GM12878 (cell line): ENCODE measurements around the gene ARFIP1. TPM values are rescaled to one million over a fixed set of nuclear protein-coding genes. Genes with fewer than 3 reads are reported as not detected.

Experiments used
- ATAC-seq: fragments of 200-7000 bp; cut with Tn5 transposase; 3 replicates; pipeline ENCODE4 v1.9.1; 2020; ENCODE audit warnings: mild to moderate bottlenecking, moderate library complexity
- BruUV-seq: library from RNA; stranded (reverse); fragments of 400-500 nt; replicated peaks from 2 replicates; lab custom pipeline; 2021; lab: Mats Ljungman, UMichigan
- CTCF ChIA-PET: fragments of 300-600 bp; sonication (Branson Sonifier 250); formaldehyde crosslinking; extraction: SDS; loops from one replicate; lab custom pipeline; 2021; ENCODE audit warnings: inconsistent platforms; lab: Yijun Ruan, JAX
- POLR2A ChIA-PET: fragments of 350-600 bp; formaldehyde crosslinking; extraction: SDS; loops from one replicate; lab custom pipeline; 2021; ENCODE audit warnings: inconsistent platforms; lab: Charles Lee
- RAD21 ChIA-PET: fragments of 300-600 bp; sonication (Branson Sonifier 250); formaldehyde crosslinking; loops from one replicate; lab custom pipeline; 2023; ENCODE audit warnings: antibody characterized with exemption; ENCODE audit not compliant: unreplicated experiment; lab: Charles Lee
- SMC1A ChIA-PET: fragments of 300-600 bp; sonication (Branson Sonifier 250); formaldehyde crosslinking; loops from one replicate; lab custom pipeline; 2023; ENCODE audit not compliant: unreplicated experiment, uncharacterized antibody; lab: Charles Lee
- DNase-seq: peaks from one replicate; pipeline ENCODE4 v3.0.0-alpha.2; 2011; ENCODE audit warnings: low read depth, low spot score
- FAIRE-seq: peaks from 3 replicates; lab custom pipeline; 2011; peaks lifted over from hg19 to GRCh38; lab: Jason Lieb, UNC
- H2AFZ ChIP-seq: 2 replicates; pipeline ENCODE4 v1.6.0; 2011; ENCODE audit warnings: low read depth, low read length, control low read depth; ENCODE audit not compliant: control insufficient read depth
- H3K27ac ChIP-seq: 2 replicates; pipeline ENCODE4 v1.5.1; 2011; ENCODE audit warnings: control low read depth; ENCODE audit not compliant: control insufficient read depth, insufficient read depth
- H3K27me3 ChIP-seq, 2 experiments: replicated peaks in 1 of 2; 2 replicates each; pipeline versions ENCODE4 v1.6.0 to v1.6.1; 2011; ENCODE audit warnings: low read length in 1 of 2; ENCODE audit not compliant: control insufficient read depth in 2 of 2, insufficient read depth in 2 of 2
- H3K36me3 ChIP-seq, 2 experiments: 2 replicates each; pipeline ENCODE4 v1.5.1; 2011; ENCODE audit warnings: low read length in 1 of 2; ENCODE audit not compliant: control insufficient read depth in 2 of 2, insufficient read depth in 2 of 2
- H3K4me1 ChIP-seq: 2 replicates; pipeline ENCODE4 v1.6.1; 2011; ENCODE audit warnings: mild to moderate bottlenecking, low read length, moderate library complexity, mixed read lengths; ENCODE audit not compliant: control insufficient read depth, insufficient read depth
- H3K4me2 ChIP-seq: 2 replicates; pipeline ENCODE4 v1.6.0; 2011; ENCODE audit warnings: control low read depth; ENCODE audit not compliant: control insufficient read depth, insufficient read depth
- H3K4me3 ChIP-seq: fragments of 200-600 bp; sonication (generic); 2 replicates; pipeline ENCODE4 v1.5.1; 2016
- H3K79me2 ChIP-seq: 2 replicates; pipeline ENCODE4 v1.6.0; 2011; ENCODE audit warnings: low read length; ENCODE audit not compliant: control insufficient read depth, insufficient read depth
- H3K9ac ChIP-seq: 2 replicates; pipeline ENCODE4 v1.8.0; 2011; ENCODE audit warnings: low read length, control low read depth, mixed read lengths; ENCODE audit not compliant: control insufficient read depth, insufficient read depth
- H3K9me3 ChIP-seq: replicated peaks from 3 replicates; pipeline ENCODE4 v1.5.1; 2011; ENCODE audit warnings: mild to moderate bottlenecking, low read length; ENCODE audit not compliant: control insufficient read depth, insufficient read depth
- H4K20me1 ChIP-seq: 2 replicates; pipeline ENCODE4 v1.6.0; 2011; ENCODE audit not compliant: control insufficient read depth, insufficient read depth
- BHLHE40 ChIP-seq, 2 experiments: fragments of 450-650 bp in 1 of 2; IDR thresholded peaks; 2 replicates each; pipeline ENCODE4 v1.6.1; 2011 to 2017; ENCODE audit warnings: low read depth in 2 of 2, borderline replicate concordance in 1 of 2, improper control_type of control experiment in 1 of 2, low read length in 1 of 2, mild to moderate bottlenecking in 1 of 2
- CEBPB ChIP-seq, 2 experiments: fragments of 150-350 bp in 1 of 2; IDR thresholded peaks; 2 replicates each; pipeline ENCODE4 v1.6.1; 2012 to 2014; ENCODE audit warnings: low read depth in 2 of 2, low read length in 2 of 2, borderline replicate concordance in 1 of 2, inconsistent platforms in 1 of 2
- CHD1 ChIP-seq: IDR thresholded peaks from 2 replicates; pipeline ENCODE4 v1.6.1; 2012; ENCODE audit warnings: low read depth, low read length, improper control_type of control experiment
- CHD4 ChIP-seq: fragments of 200-600 bp; sonication (generic); IDR thresholded peaks from 2 replicates; pipeline ENCODE4 v1.6.1; 2016; ENCODE audit warnings: mild to moderate bottlenecking
- WGBS: methylation state at CpG from one replicate; pipeline ENCODE4 v1.1.6; 2016; ENCODE audit warnings: low lambda C conversion rate; ENCODE audit not compliant: insufficient replicate concordance, insufficient coverage; ENCODE audit errors: missing lambda C conversion rate; 5-methylcytosine and 5-hydroxymethylcytosine counted together
- in situ Hi-C: fragments of 300-500 bp; cut with MboI; formaldehyde crosslinking; loops from 9 replicates; pipeline ENCODE4 v1.14.3; 2018; ENCODE audit warnings: mixed read lengths
- intact Hi-C: fragments of 100-400 bp; cut with micrococcal nuclease; formaldehyde crosslinking; loops from one replicate; pipeline ENCODE4 v1.14.2; 2022; ENCODE audit not compliant: unreplicated experiment
- polyA plus RNA-seq, 11 experiments: library from polyadenylated mRNA; depleted of rRNA in 4 of 11; unstranded in 6 of 11; stranded (reverse) in 5 of 11; fragments of >200 nt; fragmentation: Nextera tagmentation in 4 of 11; fragmentation: Illumina TruSeq in 1 of 11; extraction: Ambion mirVana in 4 of 11; extraction: Trizol in 1 of 11; gene quantifications; 1 replicate in 1 of 11; 2 replicates in 10 of 11; pipeline versions ENCODE4 v1.2.1 to v1.2.3, GENCODE V29; 2011 to 2016; ENCODE audit warnings: inconsistent platforms in 2 of 11, missing spikeins in 2 of 11, low read depth in 1 of 11
- total RNA-seq, 4 experiments: library from RNA; depleted of rRNA in 3 of 4; stranded (reverse); fragments of >200 nt in 3 of 4; fragmentation: Illumina TruSeq in 1 of 4; extraction: Trizol in 1 of 4; gene quantifications; 2 replicates each; pipeline versions ENCODE4 v1.2.1 to v1.2.3, GENCODE V29; 2013 to 2021
- TF ChIP-seq, protein P1 (sequence below): IDR thresholded peaks from 2 replicates; pipeline ENCODE4 v1.6.1; 2011; ENCODE audit warnings: mild to moderate bottlenecking, low read depth, low read length, moderate library complexity; ENCODE audit not compliant: insufficient replicate concordance

The ARFIP1 gene
- total and polyA plus RNA-seq, 10 of the 15 experiments (the other 5 are each of a cell fraction or from before 2014, with no cell fraction given), result 9.5 to 21.7 (median 15.4) TPM

DNA sequence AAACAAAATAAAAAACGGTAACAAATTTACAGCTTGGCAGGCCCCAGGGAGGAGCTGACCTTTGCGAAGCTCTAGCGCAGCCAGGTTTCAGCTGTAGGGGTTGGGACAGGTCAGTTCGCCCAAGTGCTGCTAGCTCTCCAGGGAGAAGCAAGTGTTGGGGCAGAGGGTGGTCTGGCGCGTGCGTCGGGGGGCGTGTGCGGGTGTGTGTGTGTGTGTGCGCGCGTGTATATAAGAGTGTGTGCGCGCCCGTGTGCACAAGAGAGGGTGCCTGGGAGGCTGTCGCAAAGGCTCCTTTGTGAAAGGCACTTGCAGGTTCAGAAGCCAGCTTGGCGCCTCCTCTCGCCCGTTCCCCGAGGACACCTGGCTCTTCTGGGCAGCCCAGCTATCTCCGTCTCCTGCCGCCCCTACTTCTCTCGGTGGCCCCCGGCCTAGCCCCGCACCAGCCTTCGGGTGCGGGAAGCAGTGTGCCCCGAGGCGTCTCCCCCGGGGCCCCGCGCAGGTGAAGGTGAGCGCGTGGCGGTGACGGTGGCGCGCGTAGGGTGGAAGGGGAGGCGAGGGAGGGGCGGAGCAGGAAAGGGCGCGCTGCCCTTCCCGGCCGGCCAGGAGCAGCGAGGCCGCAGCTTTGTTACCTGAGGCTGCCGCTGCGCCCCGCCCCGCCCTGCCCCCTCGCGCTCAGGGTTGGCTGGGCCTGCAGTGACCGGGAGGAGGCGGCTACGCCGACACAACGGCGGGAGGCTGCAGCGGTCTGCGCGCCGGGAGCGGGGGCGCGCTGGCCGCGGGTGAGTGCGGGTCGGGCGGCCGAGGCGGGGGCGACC lies 156.1 kb downstream of the ARFIP1 start, which contains the start of gene FHDC1:
FHDC1 (plus strand) TSS at position 693 of the 815 bp plus-strand sequence. CDS start 6,735 bp downstream, outside the sequence.
- TF ChIP-seq CHD4 (no peak), BHLHE40 (IDR thresholded peaks at IDR 0.05; ENCODE audit: borderline replicate concordance in 1 of 2, low read depth in 2 of 2, low read length in 1 of 2) (no peak), CHD1 (no peak), CEBPB (IDR thresholded peaks at IDR 0.05; ENCODE audit: borderline replicate concordance in 1 of 2, low read depth in 2 of 2, low read length in 2 of 2) (no peak)
- TF ChIP-seq, protein P1, sequence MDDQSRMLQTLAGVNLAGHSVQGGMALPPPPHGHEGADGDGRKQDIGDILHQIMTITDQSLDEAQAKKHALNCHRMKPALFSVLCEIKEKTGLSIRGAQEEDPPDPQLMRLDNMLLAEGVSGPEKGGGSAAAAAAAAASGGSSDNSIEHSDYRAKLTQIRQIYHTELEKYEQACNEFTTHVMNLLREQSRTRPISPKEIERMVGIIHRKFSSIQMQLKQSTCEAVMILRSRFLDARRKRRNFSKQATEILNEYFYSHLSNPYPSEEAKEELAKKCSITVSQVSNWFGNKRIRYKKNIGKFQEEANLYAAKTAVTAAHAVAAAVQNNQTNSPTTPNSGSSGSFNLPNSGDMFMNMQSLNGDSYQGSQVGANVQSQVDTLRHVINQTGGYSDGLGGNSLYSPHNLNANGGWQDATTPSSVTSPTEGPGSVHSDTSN, result no peak
- Histone ChIP-seq H3K27ac (no peak within 1 kb of the TSS), H3K36me3 (no peaks in the 10 kb centered on the region), H3K4me2 (peak within 1 kb of the TSS; percentile 94), H4K20me1 (0 out of 2 replicates have a peak, but pooled peaks cover 3% of the 10 kb centered on the region), H2AFZ (no peak within 1 kb of the TSS; the same call in 1 of the 2 replicates), H3K9me3 (no peaks in the 10 kb centered on the region; the same call in 2 of the 3 replicates), H3K79me2 (no peaks in the 10 kb centered on the region), H3K27me3 (peaks cover 11 to 20% of the 10 kb centered on the region in 2 experiments), H3K9ac (no peak within 1 kb of the TSS; the same call in 1 of the 2 replicates), H3K4me3 (peak within 1 kb of the TSS; percentile 74), H3K4me1 (peaks cover 10% of the 10 kb centered on the region)
- WGBS, result 2% methylated on average over 44 of the region's 75 CpGs
- FAIRE-seq, result no peak
- in situ Hi-C loops (no loop called here), intact Hi-C loops (no loop called here)
- BruUV-seq, result no TSS peak
- peak; percentile 59 for ATAC-seq
- RAD21 ChIA-PET, result no interaction called here
- DNase-seq, result no peak
- CTCF ChIA-PET, result no interaction called here
- SMC1A ChIA-PET, result no interaction called here
- POLR2A ChIA-PET, result no interaction called here
